CD4-positive, alpha-beta T cell (primary cell): ENCODE results near the gene CCDC146. TPM values are rescaled to one million over a fixed set of nuclear protein-coding genes. Genes with fewer than 3 reads are reported as not detected.

Source experiments
- ATAC-seq: fragments of 200-7000 bp; cut with Tn5 transposase; one replicate; pipeline ENCODE4 v1.10.0; 2022; ENCODE audit warnings: mild to moderate bottlenecking; ENCODE audit not compliant: poor library complexity
- CTCF ChIA-PET: fragments of 350-600 bp; sonication (Branson Sonifier 250); formaldehyde crosslinking; loops from one replicate; lab custom pipeline; 2021; ENCODE audit warnings: antibody characterized with exemption, inconsistent platforms; lab: Charles Lee
- POLR2A ChIA-PET: fragments of 350-600 bp; sonication (Branson Sonifier 250); formaldehyde crosslinking; loops from one replicate; lab custom pipeline; 2021; ENCODE audit warnings: antibody characterized with exemption, inconsistent platforms; lab: Charles Lee
- DNase-seq, 14 experiments: peaks; one replicate each; pipeline ENCODE4 v3.0.0-alpha.2; 2013 to 2020; ENCODE audit warnings: mixed read lengths in 2 of 14
- H3K27ac ChIP-seq, 2 donors: one replicate each; pipeline versions ENCODE4 v1.5.1 to v1.7.0; 2013; ENCODE audit warnings: low read length in 2 of 2, low read depth in 1 of 2, mild to moderate bottlenecking in 1 of 2
- H3K27me3 ChIP-seq, 2 experiments: 1 replicate in 1 of 2; 2 replicates in 1 of 2; pipeline versions ENCODE4 v1.6.1 to v1.7.0; 2013; ENCODE audit warnings: low read length in 2 of 2, control low read depth in 1 of 2, mild to moderate bottlenecking in 1 of 2, moderate library complexity in 1 of 2; ENCODE audit not compliant: insufficient read depth in 2 of 2, control insufficient read depth in 1 of 2
- H3K36me3 ChIP-seq: one replicate; pipeline ENCODE4 v1.6.1; 2013; ENCODE audit warnings: low read length, control low read depth; ENCODE audit not compliant: insufficient read depth
- H3K4me1 ChIP-seq: one replicate; pipeline ENCODE4 v1.6.1; 2013; ENCODE audit warnings: low read length, control low read depth; ENCODE audit not compliant: insufficient read depth
- H3K4me3 ChIP-seq: one replicate; pipeline ENCODE4 v1.5.1; 2013; ENCODE audit warnings: mild to moderate bottlenecking, low read length, moderate library complexity
- H3K9me3 ChIP-seq, 2 experiments: 1 replicate in 1 of 2; 2 replicates in 1 of 2; pipeline versions ENCODE4 v1.6.1 to v1.7.0; 2013; ENCODE audit warnings: low read length in 2 of 2, mild to moderate bottlenecking in 2 of 2, control low read depth in 1 of 2, moderate library complexity in 1 of 2; ENCODE audit not compliant: control insufficient read depth in 1 of 2, insufficient read depth in 1 of 2
- H3K27ac Mint-ChIP-seq: one replicate; pipeline ENCODE4 v1.8.0; 2020; ENCODE audit warnings: mixed read lengths
- H3K27me3 Mint-ChIP-seq: one replicate; pipeline ENCODE4 v1.8.0; 2021; ENCODE audit warnings: mixed read lengths
- H3K36me3 Mint-ChIP-seq: one replicate; pipeline ENCODE4 v1.8.0; 2021; ENCODE audit warnings: low read depth, mixed read lengths
- H3K4me1 Mint-ChIP-seq: one replicate; pipeline ENCODE4 v1.8.0; 2021; ENCODE audit warnings: low read depth, mixed read lengths
- H3K4me3 Mint-ChIP-seq: one replicate; pipeline ENCODE4 v1.8.0; 2020; ENCODE audit warnings: mild to moderate bottlenecking, mixed read lengths
- H3K9me3 Mint-ChIP-seq: one replicate; pipeline ENCODE4 v1.8.0; 2020; ENCODE audit warnings: mixed read lengths
- intact Hi-C, 2 experiments: fragments of 100-400 bp; cut with DNase I in 1 of 2; cut with micrococcal nuclease in 1 of 2; formaldehyde crosslinking; loops; one replicate each; pipeline versions ENCODE4 v1.15.1 to v1.9.0; 2023 to 2025; cut with DNase I, micrococcal nuclease
- total RNA-seq, 174 experiments: library from RNA in 2 of 174; stranded (reverse) in 2 of 174; gene quantifications; one replicate each; pipeline ENCODE4 v1.2.3 and lab custom pipeline; 2021 to 2026
- TF ChIP-seq, protein P1 (sequence below): fragments of 200-600 bp; IDR thresholded peaks from one replicate; pipeline ENCODE4 v1.8.0; 2022; ENCODE audit warnings: antibody characterized with exemption, mild to moderate bottlenecking

CCDC146 gene
- total RNA-seq, 2 experiments from 2014 or later = 10.3 to 10.5 TPM

DNA sequence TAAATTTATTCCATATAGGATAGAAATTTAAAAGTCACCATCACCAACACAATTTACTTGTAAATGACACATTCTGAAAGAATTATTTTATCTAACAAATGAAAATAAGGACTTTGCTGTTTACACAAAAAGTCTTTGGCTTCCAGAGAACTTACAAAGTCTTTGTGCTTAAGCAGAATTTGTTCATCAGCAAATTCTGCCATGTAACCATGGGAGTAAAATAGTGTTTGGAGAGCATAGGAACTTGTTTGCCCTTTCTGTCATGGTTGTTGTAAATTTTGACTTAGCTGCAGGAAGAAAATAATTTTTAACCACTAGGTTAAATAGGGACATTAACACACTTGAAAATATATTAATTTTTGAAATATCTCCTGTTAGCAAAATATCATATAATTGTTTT is 62.0 kb downstream of the CCDC146 start:
- intact Hi-C loops = no loop called here
- H3K4me1 Mint-ChIP-seq = no peaks in the 10 kb centered on the region
- H3K4me3 Mint-ChIP-seq = no peak overlapping the region
- no peak for ATAC-seq
- H3K27me3 Mint-ChIP-seq = no peaks in the 10 kb centered on the region
- Histone ChIP-seq H3K4me1 (no peaks in the 10 kb centered on the region), H3K4me3 (no peak overlapping the region), H3K9me3 (no peaks in the 10 kb centered on the region), H3K27ac (no peak overlapping the region), H3K36me3 (no peaks in the 10 kb centered on the region), H3K27me3 (no peaks in the 10 kb centered on the region)
- no peak overlapping the region for H3K27ac Mint-ChIP-seq
- DNase-seq = no peak
- ChIA-PET POLR2A (no interaction called here), CTCF (no interaction called here)
- H3K9me3 Mint-ChIP-seq = no peaks in the 10 kb centered on the region
- TF ChIP-seq, protein P1, sequence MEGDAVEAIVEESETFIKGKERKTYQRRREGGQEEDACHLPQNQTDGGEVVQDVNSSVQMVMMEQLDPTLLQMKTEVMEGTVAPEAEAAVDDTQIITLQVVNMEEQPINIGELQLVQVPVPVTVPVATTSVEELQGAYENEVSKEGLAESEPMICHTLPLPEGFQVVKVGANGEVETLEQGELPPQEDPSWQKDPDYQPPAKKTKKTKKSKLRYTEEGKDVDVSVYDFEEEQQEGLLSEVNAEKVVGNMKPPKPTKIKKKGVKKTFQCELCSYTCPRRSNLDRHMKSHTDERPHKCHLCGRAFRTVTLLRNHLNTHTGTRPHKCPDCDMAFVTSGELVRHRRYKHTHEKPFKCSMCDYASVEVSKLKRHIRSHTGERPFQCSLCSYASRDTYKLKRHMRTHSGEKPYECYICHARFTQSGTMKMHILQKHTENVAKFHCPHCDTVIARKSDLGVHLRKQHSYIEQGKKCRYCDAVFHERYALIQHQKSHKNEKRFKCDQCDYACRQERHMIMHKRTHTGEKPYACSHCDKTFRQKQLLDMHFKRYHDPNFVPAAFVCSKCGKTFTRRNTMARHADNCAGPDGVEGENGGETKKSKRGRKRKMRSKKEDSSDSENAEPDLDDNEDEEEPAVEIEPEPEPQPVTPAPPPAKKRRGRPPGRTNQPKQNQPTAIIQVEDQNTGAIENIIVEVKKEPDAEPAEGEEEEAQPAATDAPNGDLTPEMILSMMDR = no peak
- no peaks in the 10 kb centered on the region for H3K36me3 Mint-ChIP-seq

- CTCF ChIA-PET = no interaction called here
- TF ChIP-seq, protein P1 = no peak
- Histone ChIP-seq H3K27me3 (no peaks in the 10 kb centered on the region), H3K4me3 (no peak overlapping the region), H3K27ac (no peak overlapping the region), H3K9me3 (no peaks in the 10 kb centered on the region), H3K36me3 (no peaks in the 10 kb centered on the region), H3K4me1 (no peaks in the 10 kb centered on the region)
- DNase-seq (no peak), ATAC-seq (no peak)
- H3K27ac Mint-ChIP-seq = no peak overlapping the region
- H3K9me3 Mint-ChIP-seq = no peaks in the 10 kb centered on the region
- no peaks in the 10 kb centered on the region for H3K27me3 Mint-ChIP-seq
- intact Hi-C loops = no loop called here
- no peaks in the 10 kb centered on the region for H3K36me3 Mint-ChIP-seq
- no peak overlapping the region for H3K4me3 Mint-ChIP-seq
- H3K4me1 Mint-ChIP-seq = no peaks in the 10 kb centered on the region
- POLR2A ChIA-PET = no interaction called here
These were observed 62.6 kb downstream of the CCDC146 start for GRCh38 chr7:77184990-77185389.

DNA sequence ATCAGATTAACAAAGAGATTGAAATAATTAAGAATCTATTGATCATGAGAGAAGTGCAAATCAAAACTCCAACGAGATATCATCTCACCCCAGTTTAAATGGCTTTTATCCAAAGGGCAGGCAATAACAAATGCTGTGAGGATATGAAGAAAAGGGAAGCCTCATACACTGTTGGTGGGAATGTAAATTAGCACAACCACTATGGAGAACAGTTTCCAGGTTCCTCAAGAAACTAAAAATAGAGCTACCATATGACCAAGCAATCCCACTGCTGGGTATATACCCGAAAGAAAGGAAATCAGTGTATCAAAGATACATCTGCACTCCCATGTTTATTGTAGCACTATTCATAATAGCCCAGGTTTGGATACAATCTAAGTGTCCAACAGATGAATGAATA is 63.5 kb downstream of the CCDC146 start:
- no peak overlapping the region for H3K4me3 Mint-ChIP-seq
- CTCF ChIA-PET = no interaction called here
- no peak for DNase-seq
- H3K9me3 Mint-ChIP-seq = no peaks in the 10 kb centered on the region
- POLR2A ChIA-PET = no interaction called here
- Histone ChIP-seq H3K27me3 (no peaks in the 10 kb centered on the region), H3K4me3 (no peak overlapping the region), H3K9me3 (no peaks in the 10 kb centered on the region), H3K4me1 (no peaks in the 10 kb centered on the region), H3K36me3 (no peaks in the 10 kb centered on the region), H3K27ac (no peak overlapping the region)
- no peak overlapping the region for H3K27ac Mint-ChIP-seq
- no peaks in the 10 kb centered on the region for H3K4me1 Mint-ChIP-seq
- ATAC-seq = no peak
- TF ChIP-seq, protein P1 = no peak
- intact Hi-C loops = no loop called here
- H3K27me3 Mint-ChIP-seq = no peaks in the 10 kb centered on the region
- no peaks in the 10 kb centered on the region for H3K36me3 Mint-ChIP-seq
